HCT116 (cell line): ENCODE results near the gene EVX2. TPM values are rescaled to one million over a fixed set of nuclear protein-coding genes. Genes with fewer than 3 reads are reported as not detected.
A peak's percentile ranks its signal among the peaks of the same experiment; 100 is the strongest.

ENCODE experiments used
- ATAC-seq: fragments of 200-7000 bp; cut with Tn5 transposase; 2 replicates; pipeline ENCODE4 v1.9.1; 2020; ENCODE audit warnings: mild to moderate bottlenecking, moderate library complexity
- BruUV-seq: library from RNA; stranded (reverse); fragments of 400-500 nt; replicated peaks from 2 replicates; lab custom pipeline; 2021; lab: Mats Ljungman, UMichigan
- CTCF ChIA-PET: fragments of 300-600 bp; sonication (Branson Sonifier 250); formaldehyde crosslinking; loops from one replicate; lab custom pipeline; 2021; ENCODE audit warnings: antibody characterized with exemption; lab: Charles Lee
- POLR2A ChIA-PET: fragments of 300-600, 350-600 bp; sonication (Branson Sonifier 250); formaldehyde crosslinking; loops from one replicate; lab custom pipeline; 2021; ENCODE audit warnings: antibody characterized with exemption; lab: Charles Lee
- RAD21 ChIA-PET, 2 experiments: fragments of 300-600 bp; sonication (Branson Sonifier 250); formaldehyde crosslinking; loops; one replicate each; lab custom pipeline; 2023; ENCODE audit warnings: low total read pairs in 2 of 2; ENCODE audit not compliant: uncharacterized antibody in 2 of 2, unreplicated experiment in 2 of 2, low non-redundant PET in 1 of 2; lab: Charles Lee
- DNase-seq: peaks from one replicate; pipeline ENCODE4 v3.0.0-alpha.2; 2010; ENCODE audit warnings: low read depth, low spot score
- H2AFZ ChIP-seq: fragments of 200-600 bp; shearing (Covaris generic), sonication (generic); 2 replicates; pipeline ENCODE4 v1.6.1; 2017; ENCODE audit warnings: low read depth, mixed run types, mixed read lengths, antibody characterized with exemption, low read length; ENCODE audit not compliant: poor library complexity, severe bottlenecking
- H3K27ac ChIP-seq: 2 replicates; pipeline ENCODE4 v1.5.1; 2012; ENCODE audit warnings: low read depth, low read length
- H3K27me3 ChIP-seq: fragments of 200-600 bp; sonication (generic); 2 replicates; pipeline ENCODE4 v1.6.1; 2016; ENCODE audit warnings: mixed run types, low read length, mixed read lengths; ENCODE audit not compliant: insufficient read depth
- H3K36me3 ChIP-seq, 2 experiments: fragments of 200-500 bp in 1 of 2; fragments of 200-600 bp in 1 of 2; sonication (Bioruptor generic) in 1 of 2; sonication (generic) in 1 of 2; 2 replicates each; pipeline versions ENCODE4 v1.5.1 to v1.6.1; 2014 to 2016; ENCODE audit warnings: low read length in 2 of 2, inconsistent platforms in 1 of 2, mixed read lengths in 1 of 2, mixed run types in 1 of 2; ENCODE audit not compliant: insufficient read depth in 2 of 2, control insufficient read depth in 1 of 2
- H3K4me1 ChIP-seq, 2 experiments: fragments of 200-600 bp in 1 of 2; sonication (generic) in 1 of 2; 2 replicates each; pipeline versions ENCODE4 v1.5.1 to v1.6.1; 2012 to 2017; ENCODE audit warnings: low read length in 2 of 2, inconsistent platforms in 1 of 2, mild to moderate bottlenecking in 1 of 2, mixed read lengths in 1 of 2, mixed run types in 1 of 2, moderate library complexity in 1 of 2; ENCODE audit not compliant: insufficient read depth in 2 of 2, control insufficient read depth in 1 of 2
- H3K4me2 ChIP-seq: fragments of 200-600 bp; sonication (generic); 2 replicates; pipeline ENCODE4 v1.6.1; 2017; ENCODE audit warnings: mixed run types, low read length, mixed read lengths
- H3K4me3 ChIP-seq, 2 experiments: fragments of 200-600 bp in 1 of 2; sonication (generic) in 1 of 2; replicated peaks in 1 of 2; 2 replicates each; pipeline ENCODE4 v1.5.1; 2011 to 2016; ENCODE audit warnings: low read length in 2 of 2, control low read depth in 1 of 2, low read depth in 1 of 2, mild to moderate bottlenecking in 1 of 2, mixed read lengths in 1 of 2, mixed run types in 1 of 2
- H3K79me2 ChIP-seq: fragments of 200-600 bp; sonication (generic); 2 replicates; pipeline ENCODE4 v1.6.1; 2017; ENCODE audit warnings: mild to moderate bottlenecking, mixed run types, low read length, moderate library complexity, mixed read lengths; ENCODE audit not compliant: insufficient read depth
- H3K9ac ChIP-seq: fragments of 200-600 bp; sonication (generic); 2 replicates; pipeline ENCODE4 v1.6.1; 2016; ENCODE audit warnings: low read length, mixed read lengths
- H3K9me2 ChIP-seq: fragments of 200-600 bp; sonication (generic), shearing (Covaris generic); 2 replicates; pipeline ENCODE4 v1.6.1; 2017; ENCODE audit warnings: mixed run types, mild to moderate bottlenecking, moderate library complexity; ENCODE audit not compliant: insufficient read depth
- H3K9me3 ChIP-seq, 2 experiments: fragments of 200-500 bp in 1 of 2; fragments of 200-600 bp in 1 of 2; sonication (Bioruptor generic) in 1 of 2; sonication (generic) in 1 of 2; 2 replicates each; pipeline ENCODE4 v1.6.1; 2014 to 2017; ENCODE audit warnings: low read length in 2 of 2, mixed read lengths in 2 of 2, inconsistent platforms in 1 of 2, low read depth in 1 of 2, mild to moderate bottlenecking in 1 of 2, mixed run types in 1 of 2, moderate library complexity in 1 of 2; ENCODE audit not compliant: control insufficient read depth in 1 of 2, insufficient read depth in 1 of 2
- H4K20me1 ChIP-seq: fragments of 200-600 bp; sonication (generic), shearing (Covaris generic); 2 replicates; pipeline ENCODE4 v1.6.1; 2017; ENCODE audit warnings: mixed run types, mild to moderate bottlenecking, moderate library complexity; ENCODE audit not compliant: insufficient read depth
- CEBPB ChIP-seq: IDR thresholded peaks from 2 replicates; pipeline ENCODE4 v1.6.1; 2012; ENCODE audit warnings: low read depth
- CTCF ChIP-seq, 3 experiments: fragments of 200-600 bp in 1 of 3; sonication (generic) in 1 of 3; IDR thresholded peaks in 2 of 3; conservative IDR thresholded peaks in 1 of 3; 2 replicates each; pipeline ENCODE4 v1.5.1; 2012 to 2017; ENCODE audit warnings: low read depth in 2 of 3, low read length in 2 of 3, antibody characterized with exemption in 1 of 3, borderline replicate concordance in 1 of 3, control low read depth in 1 of 3, mild to moderate bottlenecking in 1 of 3, mixed read lengths in 1 of 3, mixed run types in 1 of 3, moderate library complexity in 1 of 3; ENCODE audit not compliant: insufficient read depth in 1 of 3
- EZH2 ChIP-seq: fragments of 200-600 bp; sonication (generic); IDR thresholded peaks from 2 replicates; pipeline ENCODE4 v1.6.1; 2017; ENCODE audit warnings: antibody characterized with exemption, mixed run types
- FOSL1 ChIP-seq: IDR thresholded peaks from 2 replicates; pipeline ENCODE4 v1.6.1; 2012; ENCODE audit warnings: low read depth
- POLR2A ChIP-seq: IDR thresholded peaks from 2 replicates; pipeline ENCODE4 v1.7.0; 2011; ENCODE audit warnings: borderline replicate concordance; ENCODE audit not compliant: insufficient read depth, insufficient read length; ENCODE audit errors: extremely low read depth
- REST ChIP-seq: IDR thresholded peaks from 2 replicates; pipeline ENCODE4 v1.6.1; 2012; ENCODE audit warnings: low read depth
- SIN3A ChIP-seq: IDR thresholded peaks from 2 replicates; pipeline ENCODE4 v1.6.1; 2012; ENCODE audit warnings: low read depth
- SRF ChIP-seq: IDR thresholded peaks from 2 replicates; pipeline ENCODE4 v1.6.1; 2012; ENCODE audit warnings: low read depth
- ZBTB33 ChIP-seq: IDR thresholded peaks from 2 replicates; pipeline ENCODE4 v1.6.1; 2011; ENCODE audit warnings: mild to moderate bottlenecking, low read length, moderate library complexity; ENCODE audit not compliant: insufficient replicate concordance; ENCODE audit errors: extremely low read depth
- ZFX ChIP-seq: fragments of 450-650 bp; IDR thresholded peaks from 2 replicates; pipeline ENCODE4 v1.6.1; 2017
- intact Hi-C: fragments of 100-400 bp; cut with micrococcal nuclease; formaldehyde crosslinking; loops from 2 replicates; pipeline ENCODE4 v1.10.0; 2022
- total RNA-seq: library from RNA; stranded (reverse); gene quantifications from one replicate; pipeline ENCODE4 v1.2.1, GENCODE V29; 2021; ENCODE audit not compliant: unreplicated experiment

EVX2 gene
- total RNA-seq, 1 experiment from 2014 or later = not detected

- ATAC-seq (no peak), DNase-seq (no peak)
- Histone ChIP-seq H3K27ac (peak overlapping the region; percentile 69), H3K9me2 (no peaks in the 10 kb centered on the region), H3K4me2 (peak overlapping the region; percentile 84), H3K4me1 (peaks cover 6 to 17% of the 10 kb centered on the region in 2 experiments; a peak in 3 of 4 replicates), H2AFZ (no peak overlapping the region), H3K4me3 (peak overlapping the region; percentile 40 to 58), H3K9me3 (no peaks in the 10 kb centered on the region), H3K9ac (peak overlapping the region; percentile 31; the same call in 1 of the 2 replicates), H3K79me2 (no peaks in the 10 kb centered on the region), H3K36me3 (no peaks in the 10 kb centered on the region), H4K20me1 (no peaks in the 10 kb centered on the region), H3K27me3 (no peaks in the 10 kb centered on the region)
- peak; percentile 49; the same call in 1 of the 2 replicates for TF ChIP-seq SIN3A
- TF ChIP-seq CTCF (IDR thresholded peaks at IDR 0.05 in 2 of 3, conservative IDR thresholded peaks at IDR 0.05 in 1 of 3; ENCODE audit: borderline replicate concordance in 1 of 3, insufficient read depth in 1 of 3, low read depth in 2 of 3, low read length in 2 of 3) = no peak
- POLR2A ChIA-PET = no interaction called here
- intact Hi-C loops = loop anchor here (5.0 kb wide), 3 partner anchors 703 to 1628 kb away; no protein-coding TSS in a partner anchor
- BruUV-seq = no TSS peak
- CTCF ChIA-PET = interaction anchor here (0.7 to 3.7 kb wide), 6 partner anchors 10 to 524 kb away, joined by 3 to 19 read pairs (median 4); no protein-coding TSS in a partner anchor
- RAD21 ChIA-PET = no interaction called here
Measured at GRCh38 chr2:176129813-176130146, 46.0 kb upstream of the EVX2 start.

GRCh38 chr2:176128982-176129796, 45.4 kb upstream of the EVX2 start, which contains the start of gene HOXD8:
Gene HOXD8 (plus strand): TSS chr2:176129705. CDS start chr2:176130367, 662 bp downstream.
- peak within 1 kb of the TSS; percentile 32 for H3K9ac ChIP-seq
- H3K9me3 ChIP-seq = no peaks in the 10 kb centered on the region
- peak; percentile 59 for DNase-seq
- no peaks in the 10 kb centered on the region for H3K9me2 ChIP-seq
- ChIA-PET CTCF (interaction anchor here (2.8 to 3.9 kb wide), 5 partner anchors 11 to 1020 kb away, joined by 15 to 36 read pairs (median 31); no protein-coding TSS in a partner anchor), POLR2A (no interaction called here), RAD21 (no interaction called here)
- peak within 1 kb of the TSS; percentile 84 for H3K4me2 ChIP-seq
- ATAC-seq = peak; percentile 62
- H3K79me2 ChIP-seq = no peaks in the 10 kb centered on the region
- no peaks in the 10 kb centered on the region for H3K27me3 ChIP-seq
- H3K36me3 ChIP-seq = no peaks in the 10 kb centered on the region
- BruUV-seq = no TSS peak
- no peaks in the 10 kb centered on the region for H4K20me1 ChIP-seq
- H3K4me3 ChIP-seq = peak within 1 kb of the TSS; percentile 40 to 58
- peak within 1 kb of the TSS; percentile 96 for H2AFZ ChIP-seq
- intact Hi-C loops = loop anchor here (5.0 kb wide), 3 partner anchors 703 to 1628 kb away; no protein-coding TSS in a partner anchor
- H3K27ac ChIP-seq = peak within 1 kb of the TSS; percentile 69
- peaks cover 6 to 17% of the 10 kb centered on the region in 2 experiments; a peak in 3 of 4 replicates for H3K4me1 ChIP-seq
- TF ChIP-seq ZFX = no peak
- TF ChIP-seq CEBPB = no peak
- TF ChIP-seq POLR2A = no peak
- TF ChIP-seq SRF = no peak
- no peak; the same call in 1 of the 2 replicates for TF ChIP-seq FOSL1
- TF ChIP-seq EZH2 = no peak
- no peak for TF ChIP-seq ZBTB33
- TF ChIP-seq REST = no peak
